Astrocyte (in vitro differentiated cells and primary cell): ENCODE measurements around the gene CALD1. TPM values are rescaled to one million over a fixed set of nuclear protein-coding genes. Genes with fewer than 3 reads are reported as not detected.

Source experiments
- DNase-seq: peaks from one replicate; pipeline ENCODE4 v3.0.0-alpha.2; 2010; ENCODE audit warnings: low read depth
- FAIRE-seq: peaks from 2 replicates; lab custom pipeline; 2011; peaks lifted over from hg19 to GRCh38; lab: Jason Lieb, UNC
- H2AFZ ChIP-seq: 2 replicates; pipeline ENCODE4 v1.6.0; 2012; ENCODE audit warnings: low read depth, low read length, inconsistent platforms
- H3K27ac ChIP-seq: 2 replicates; pipeline ENCODE4 v1.5.1; 2011; ENCODE audit warnings: low read depth, low read length, inconsistent platforms
- H3K27me3 ChIP-seq: 2 replicates; pipeline ENCODE4 v1.6.0; 2011; ENCODE audit warnings: low read length, inconsistent platforms; ENCODE audit not compliant: insufficient read depth
- H3K36me3 ChIP-seq: 2 replicates; pipeline ENCODE4 v1.5.1; 2011; ENCODE audit warnings: low read length, inconsistent platforms; ENCODE audit not compliant: insufficient read depth
- H3K4me1 ChIP-seq: 2 replicates; pipeline ENCODE4 v1.5.1; 2011; ENCODE audit warnings: low read length, inconsistent platforms; ENCODE audit not compliant: insufficient read depth
- H3K4me2 ChIP-seq: 2 replicates; pipeline ENCODE4 v1.6.0; 2012; ENCODE audit warnings: low read length, inconsistent platforms
- H3K4me3 ChIP-seq: 2 replicates; pipeline ENCODE4 v1.5.1; 2011; ENCODE audit warnings: low read depth, mild to moderate bottlenecking, low read length, inconsistent platforms; ENCODE audit not compliant: insufficient read depth
- H3K79me2 ChIP-seq: 2 replicates; pipeline ENCODE4 v1.6.0; 2012; ENCODE audit warnings: mild to moderate bottlenecking, low read length, inconsistent platforms; ENCODE audit not compliant: insufficient read depth
- H3K9ac ChIP-seq: 2 replicates; pipeline ENCODE4 v1.6.0; 2012; ENCODE audit warnings: mild to moderate bottlenecking, low read length, inconsistent platforms
- H3K9me3 ChIP-seq: 2 replicates; pipeline ENCODE4 v1.5.1; 2012; ENCODE audit warnings: low read depth, mild to moderate bottlenecking, low read length, inconsistent platforms; ENCODE audit not compliant: insufficient read depth
- H4K20me1 ChIP-seq: 2 replicates; pipeline ENCODE4 v1.6.0; 2012; ENCODE audit warnings: low read length, inconsistent platforms; ENCODE audit not compliant: insufficient read depth
- H3K27ac Mint-ChIP-seq: one replicate; pipeline ENCODE4 v1.8.0; 2021; ENCODE audit warnings: mild to moderate bottlenecking, mixed read lengths; ENCODE audit not compliant: unreplicated experiment
- H3K27me3 Mint-ChIP-seq: one replicate; pipeline ENCODE4 v1.8.0; 2021; ENCODE audit warnings: low read depth, mixed read lengths; ENCODE audit not compliant: unreplicated experiment
- H3K36me3 Mint-ChIP-seq: one replicate; pipeline ENCODE4 v1.8.0; 2021; ENCODE audit warnings: low read depth, mixed read lengths; ENCODE audit not compliant: unreplicated experiment
- H3K4me1 Mint-ChIP-seq: one replicate; pipeline ENCODE4 v1.8.0; 2021; ENCODE audit warnings: low read depth, mixed read lengths; ENCODE audit not compliant: unreplicated experiment
- H3K4me3 Mint-ChIP-seq: one replicate; pipeline ENCODE4 v1.8.0; 2021; ENCODE audit warnings: mild to moderate bottlenecking, moderate library complexity, mixed read lengths; ENCODE audit not compliant: unreplicated experiment
- H3K9me3 Mint-ChIP-seq: one replicate; pipeline ENCODE4 v1.8.0; 2021; ENCODE audit warnings: mild to moderate bottlenecking, mixed read lengths; ENCODE audit not compliant: unreplicated experiment
- EZH2 ChIP-seq: IDR thresholded peaks from 2 replicates; pipeline ENCODE4 v1.6.1; 2012; ENCODE audit warnings: mild to moderate bottlenecking, low read length, inconsistent platforms; ENCODE audit not compliant: insufficient read depth
- total RNA-seq: library from RNA; stranded (reverse); gene quantifications from 2 replicates; pipeline ENCODE4 v1.2.1, GENCODE V29; 2021
- TF ChIP-seq, protein P1 (sequence below): IDR thresholded peaks from 2 replicates; pipeline ENCODE4 v1.5.1; 2011; ENCODE audit warnings: low read depth, mild to moderate bottlenecking, inconsistent platforms, low read length, moderate library complexity; ENCODE audit not compliant: insufficient read depth

The CALD1 gene
- total RNA-seq, 1 donor from 2014 or later, result 1,872 TPM

DNA sequence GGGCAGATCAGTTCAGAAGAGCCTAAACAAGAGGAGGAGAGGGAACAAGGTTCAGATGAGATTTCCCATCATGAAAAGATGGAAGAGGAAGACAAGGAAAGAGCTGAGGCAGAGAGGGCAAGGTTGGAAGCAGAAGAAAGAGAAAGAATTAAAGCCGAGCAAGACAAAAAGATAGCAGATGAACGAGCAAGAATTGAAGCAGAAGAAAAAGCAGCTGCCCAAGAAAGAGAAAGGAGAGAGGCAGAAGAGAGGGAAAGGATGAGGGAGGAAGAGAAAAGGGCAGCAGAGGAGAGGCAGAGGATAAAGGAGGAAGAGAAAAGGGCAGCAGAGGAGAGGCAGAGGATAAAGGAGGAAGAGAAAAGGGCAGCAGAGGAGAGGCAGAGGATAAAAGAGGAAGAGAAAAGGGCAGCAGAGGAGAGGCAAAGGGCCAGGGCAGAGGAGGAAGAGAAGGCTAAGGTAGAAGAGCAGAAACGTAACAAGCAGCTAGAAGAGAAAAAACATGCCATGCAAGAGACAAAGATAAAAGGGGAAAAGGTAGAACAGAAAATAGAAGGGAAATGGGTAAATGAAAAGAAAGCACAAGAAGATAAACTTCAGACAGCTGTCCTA is 154.1 kb downstream of the CALD1 start:
- Mint-ChIP-seq H3K27ac (peak overlapping the region; percentile 91), H3K36me3 (peaks cover 50% of the 10 kb centered on the region), H3K9me3 (no peaks in the 10 kb centered on the region), H3K27me3 (no peaks in the 10 kb centered on the region), H3K4me3 (peak overlapping the region; percentile 74), H3K4me1 (peaks cover 87% of the 10 kb centered on the region)
- Histone ChIP-seq H3K4me3 (peak overlapping the region; percentile 36), H3K4me2 (peak overlapping the region; percentile 88), H3K27ac (peak overlapping the region; percentile 92), H2AFZ (peak overlapping the region; percentile 35), H3K9me3 (no peaks in the 10 kb centered on the region), H4K20me1 (peaks cover 69% of the 10 kb centered on the region), H3K4me1 (peaks cover 47% of the 10 kb centered on the region), H3K36me3 (peaks cover 81% of the 10 kb centered on the region), H3K9ac (peak overlapping the region; percentile 86), H3K79me2 (peaks cover 67% of the 10 kb centered on the region), H3K27me3 (no peaks in the 10 kb centered on the region)
- TF ChIP-seq, protein P1, sequence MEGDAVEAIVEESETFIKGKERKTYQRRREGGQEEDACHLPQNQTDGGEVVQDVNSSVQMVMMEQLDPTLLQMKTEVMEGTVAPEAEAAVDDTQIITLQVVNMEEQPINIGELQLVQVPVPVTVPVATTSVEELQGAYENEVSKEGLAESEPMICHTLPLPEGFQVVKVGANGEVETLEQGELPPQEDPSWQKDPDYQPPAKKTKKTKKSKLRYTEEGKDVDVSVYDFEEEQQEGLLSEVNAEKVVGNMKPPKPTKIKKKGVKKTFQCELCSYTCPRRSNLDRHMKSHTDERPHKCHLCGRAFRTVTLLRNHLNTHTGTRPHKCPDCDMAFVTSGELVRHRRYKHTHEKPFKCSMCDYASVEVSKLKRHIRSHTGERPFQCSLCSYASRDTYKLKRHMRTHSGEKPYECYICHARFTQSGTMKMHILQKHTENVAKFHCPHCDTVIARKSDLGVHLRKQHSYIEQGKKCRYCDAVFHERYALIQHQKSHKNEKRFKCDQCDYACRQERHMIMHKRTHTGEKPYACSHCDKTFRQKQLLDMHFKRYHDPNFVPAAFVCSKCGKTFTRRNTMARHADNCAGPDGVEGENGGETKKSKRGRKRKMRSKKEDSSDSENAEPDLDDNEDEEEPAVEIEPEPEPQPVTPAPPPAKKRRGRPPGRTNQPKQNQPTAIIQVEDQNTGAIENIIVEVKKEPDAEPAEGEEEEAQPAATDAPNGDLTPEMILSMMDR, result no peak
- no peak for TF ChIP-seq EZH2
- no peak for FAIRE-seq
- DNase-seq, result no peak

DNA sequence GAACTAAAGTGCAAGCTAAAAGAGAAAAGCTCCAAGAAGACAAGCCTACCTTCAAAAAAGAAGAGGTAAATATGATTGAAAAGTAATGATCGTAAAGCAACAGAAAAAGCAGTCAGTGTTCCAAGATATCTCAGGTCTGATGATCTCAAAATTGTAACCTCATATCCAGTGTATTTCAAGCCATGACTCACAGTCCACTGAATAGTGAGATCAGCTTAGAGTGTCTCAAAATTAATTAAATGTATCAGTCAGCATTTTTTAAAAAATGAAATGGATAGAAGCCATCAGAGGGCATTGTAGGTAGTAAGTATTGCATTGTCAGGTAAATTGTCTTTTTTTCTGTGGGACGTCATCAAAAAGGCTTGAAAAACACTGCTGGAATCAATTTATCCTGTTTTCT is 156.3 kb downstream of the CALD1 start:
- Histone ChIP-seq H3K36me3 (peaks cover 84% of the 10 kb centered on the region), H3K4me2 (peak overlapping the region; percentile 8), H3K9me3 (no peaks in the 10 kb centered on the region), H3K4me1 (peaks cover 52% of the 10 kb centered on the region), H3K4me3 (no peak overlapping the region), H3K79me2 (peaks cover 47% of the 10 kb centered on the region), H2AFZ (no peak overlapping the region), H3K27me3 (no peaks in the 10 kb centered on the region), H3K9ac (peak overlapping the region; percentile 32), H3K27ac (peak overlapping the region; percentile 41), H4K20me1 (peaks cover 58% of the 10 kb centered on the region)
- no peak overlapping the region for H3K4me3 Mint-ChIP-seq
- DNase-seq (peak; percentile 60), FAIRE-seq (no peak)
- peaks cover 49% of the 10 kb centered on the region for H3K36me3 Mint-ChIP-seq
- no peaks in the 10 kb centered on the region for H3K9me3 Mint-ChIP-seq
- H3K27me3 Mint-ChIP-seq, result no peaks in the 10 kb centered on the region
- H3K27ac Mint-ChIP-seq, result peak overlapping the region; percentile 83
- TF ChIP-seq, protein P1, result no peak
- TF ChIP-seq EZH2, result no peak
- peaks cover 93% of the 10 kb centered on the region for H3K4me1 Mint-ChIP-seq

DNA sequence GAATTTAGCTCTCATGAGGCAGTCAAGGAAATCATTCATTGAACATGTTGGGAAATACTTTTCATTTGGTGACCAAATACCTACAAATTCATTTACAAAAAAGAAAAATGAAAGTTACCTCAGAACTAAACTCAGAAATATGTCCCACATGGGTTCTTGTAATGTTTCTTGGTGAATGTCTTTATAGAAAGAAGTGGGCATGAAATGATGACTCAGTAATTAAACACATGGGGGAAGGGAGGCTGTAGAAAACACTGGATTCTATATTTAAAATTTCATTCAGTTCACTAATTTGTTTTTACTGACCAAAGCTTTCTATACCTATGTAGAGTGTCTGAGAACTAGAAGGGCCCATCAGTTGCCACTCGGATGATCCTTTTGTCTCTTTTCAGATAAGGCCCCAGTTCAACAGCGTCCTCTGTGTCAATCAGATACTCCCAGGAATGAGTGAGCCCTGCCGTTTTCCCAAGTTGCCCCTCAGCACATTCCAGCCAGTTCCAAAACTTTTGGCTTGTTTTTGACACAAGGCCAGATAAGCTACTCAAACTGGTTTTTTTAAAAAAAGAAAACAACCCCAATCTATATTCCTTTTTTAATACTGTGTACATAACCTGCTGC is 157.6 kb downstream of the CALD1 start:
- H4K20me1 ChIP-seq, result peaks cover 54% of the 10 kb centered on the region
- H3K4me2 ChIP-seq, result peak overlapping the region; percentile 26
- H3K4me3 Mint-ChIP-seq, result no peak overlapping the region
- peak overlapping the region; percentile 6 for H3K9ac ChIP-seq
- no peaks in the 10 kb centered on the region for H3K9me3 ChIP-seq
- FAIRE-seq (no peak), DNase-seq (no peak)
- no peaks in the 10 kb centered on the region for H3K9me3 Mint-ChIP-seq
- no peak overlapping the region for H3K4me3 ChIP-seq
- H3K27ac ChIP-seq, result peak overlapping the region; percentile 41
- peaks cover 94% of the 10 kb centered on the region for H3K4me1 Mint-ChIP-seq
- peak overlapping the region; percentile 8 for H3K27ac Mint-ChIP-seq
- no peaks in the 10 kb centered on the region for H3K27me3 Mint-ChIP-seq
- H3K36me3 Mint-ChIP-seq, result peaks cover 50% of the 10 kb centered on the region
- no peak overlapping the region for H2AFZ ChIP-seq
- H3K36me3 ChIP-seq, result peaks cover 80% of the 10 kb centered on the region
- TF ChIP-seq EZH2, result no peak
- TF ChIP-seq, protein P1, result no peak
- peaks cover 53% of the 10 kb centered on the region for H3K4me1 ChIP-seq
- H3K27me3 ChIP-seq, result no peaks in the 10 kb centered on the region
- H3K79me2 ChIP-seq, result peaks cover 37% of the 10 kb centered on the region
